Fibroblast of villous mesenchyme (primary cell): ENCODE data around the gene RASGRP2. TPM values are rescaled to one million over a fixed set of nuclear protein-coding genes. Genes with fewer than 3 reads are reported as not detected.

Experiments
- DNase-seq: peaks from one replicate; pipeline ENCODE4 v3.0.0-alpha.2; 2010; ENCODE audit warnings: low read depth
- H3K4me3 ChIP-seq: 2 replicates; pipeline ENCODE4 v1.5.1; 2011; ENCODE audit warnings: low read depth, mild to moderate bottlenecking, low read length
- total RNA-seq: library from RNA; depleted of rRNA; stranded (reverse); fragments of >200 nt; gene quantifications from 2 replicates; pipeline ENCODE4 v1.2.3, GENCODE V29; 2012
- TF ChIP-seq, protein P1 (sequence below): IDR thresholded peaks from 2 replicates; pipeline ENCODE4 v1.5.1; 2012; ENCODE audit warnings: low read depth, mild to moderate bottlenecking, low read length; ENCODE audit not compliant: insufficient read depth

The RASGRP2 gene
- total RNA-seq, 1 donor: 12.5 TPM

DNA sequence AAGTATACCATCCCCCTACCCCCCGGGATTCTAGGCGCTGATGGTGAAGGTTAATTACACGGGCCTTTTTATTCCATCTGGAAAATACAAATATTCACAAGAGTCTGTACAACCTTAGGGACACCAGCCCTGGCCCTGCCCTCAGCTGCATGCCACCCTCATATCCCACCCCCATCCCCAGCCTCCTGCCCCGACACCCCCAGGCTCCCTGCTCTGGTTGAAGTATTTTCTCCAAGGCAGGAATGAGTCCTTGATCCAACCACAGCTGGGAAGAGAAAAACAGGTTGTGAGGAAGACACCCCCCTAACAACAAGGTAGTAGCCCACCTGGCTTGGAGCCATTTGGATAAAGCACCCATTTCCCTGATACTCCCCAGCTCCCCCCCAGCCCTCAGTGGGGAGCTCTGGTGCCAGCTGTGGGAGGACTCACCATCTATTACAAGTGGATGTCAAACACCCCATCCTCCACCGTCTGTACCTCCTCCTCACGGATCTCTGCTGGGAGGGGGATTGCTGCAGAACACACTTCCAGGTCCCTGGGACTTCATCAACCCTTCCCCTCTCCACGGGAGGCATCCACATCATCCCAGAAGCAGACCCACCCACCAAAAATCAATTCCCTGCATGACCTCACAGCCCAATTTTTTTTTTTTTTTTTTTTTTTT is 16.9 kb downstream of the RASGRP2 start:
- H3K4me3 ChIP-seq: no peak overlapping the region
- no peak for DNase-seq
- TF ChIP-seq, protein P1, sequence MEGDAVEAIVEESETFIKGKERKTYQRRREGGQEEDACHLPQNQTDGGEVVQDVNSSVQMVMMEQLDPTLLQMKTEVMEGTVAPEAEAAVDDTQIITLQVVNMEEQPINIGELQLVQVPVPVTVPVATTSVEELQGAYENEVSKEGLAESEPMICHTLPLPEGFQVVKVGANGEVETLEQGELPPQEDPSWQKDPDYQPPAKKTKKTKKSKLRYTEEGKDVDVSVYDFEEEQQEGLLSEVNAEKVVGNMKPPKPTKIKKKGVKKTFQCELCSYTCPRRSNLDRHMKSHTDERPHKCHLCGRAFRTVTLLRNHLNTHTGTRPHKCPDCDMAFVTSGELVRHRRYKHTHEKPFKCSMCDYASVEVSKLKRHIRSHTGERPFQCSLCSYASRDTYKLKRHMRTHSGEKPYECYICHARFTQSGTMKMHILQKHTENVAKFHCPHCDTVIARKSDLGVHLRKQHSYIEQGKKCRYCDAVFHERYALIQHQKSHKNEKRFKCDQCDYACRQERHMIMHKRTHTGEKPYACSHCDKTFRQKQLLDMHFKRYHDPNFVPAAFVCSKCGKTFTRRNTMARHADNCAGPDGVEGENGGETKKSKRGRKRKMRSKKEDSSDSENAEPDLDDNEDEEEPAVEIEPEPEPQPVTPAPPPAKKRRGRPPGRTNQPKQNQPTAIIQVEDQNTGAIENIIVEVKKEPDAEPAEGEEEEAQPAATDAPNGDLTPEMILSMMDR: no peak

DNA sequence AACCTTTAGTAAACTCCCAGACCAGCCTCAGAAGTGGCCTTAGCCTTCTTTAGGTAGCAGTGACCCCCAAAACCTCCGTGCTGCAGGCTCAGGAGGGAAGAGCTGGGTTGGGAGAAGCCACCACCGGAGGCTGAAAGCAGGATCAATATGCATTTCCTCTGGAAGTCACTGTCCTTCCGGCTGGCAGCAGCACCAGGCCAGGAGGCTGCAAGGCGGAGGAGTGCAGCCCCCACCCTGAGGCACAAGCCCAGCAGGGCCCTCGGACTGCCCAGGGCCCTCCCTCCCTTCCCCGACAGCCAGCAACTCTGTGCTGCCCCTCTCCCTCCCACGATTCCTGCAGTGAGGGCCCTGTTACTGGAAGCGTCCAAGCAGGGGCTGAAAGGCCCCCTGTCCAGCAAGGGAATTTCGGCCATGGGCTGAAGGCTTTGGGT is 17.7 kb downstream of the RASGRP2 start:
- H3K4me3 ChIP-seq: no peak overlapping the region
- no peak for DNase-seq
- TF ChIP-seq, protein P1: no peak

DNA sequence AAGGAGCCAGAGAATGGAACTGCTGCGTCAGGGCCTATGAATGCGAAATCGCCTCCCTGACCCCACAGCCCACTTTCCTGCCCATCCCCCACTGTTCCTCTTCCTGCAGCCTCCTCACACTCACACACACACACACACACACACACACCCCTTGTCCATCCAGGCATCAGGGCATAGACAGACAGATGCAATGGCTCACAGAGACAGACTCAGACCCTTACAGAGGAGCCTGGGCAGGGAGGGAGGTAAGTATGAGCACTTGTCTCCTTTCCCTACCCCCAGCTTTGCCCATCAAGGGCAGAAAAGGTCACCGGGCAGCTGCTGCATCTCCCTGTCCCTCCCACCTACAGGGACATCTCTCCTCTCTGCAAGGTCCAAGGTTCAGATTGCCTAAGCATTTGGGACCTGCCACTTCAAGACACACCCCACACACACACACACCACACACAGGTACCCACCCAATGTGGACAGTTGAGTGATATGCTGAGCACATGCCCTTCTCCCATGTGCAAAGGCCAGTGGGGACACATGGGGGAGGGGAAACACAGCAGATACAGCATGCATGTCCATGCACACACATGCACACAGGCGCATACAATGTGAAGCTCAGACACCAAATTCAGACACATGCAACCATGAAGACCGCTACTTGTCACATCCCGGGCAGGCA is 18.9 kb downstream of the RASGRP2 start:
- TF ChIP-seq, protein P1: no peak
- DNase-seq: no peak
- H3K4me3 ChIP-seq: no peak overlapping the region

DNA sequence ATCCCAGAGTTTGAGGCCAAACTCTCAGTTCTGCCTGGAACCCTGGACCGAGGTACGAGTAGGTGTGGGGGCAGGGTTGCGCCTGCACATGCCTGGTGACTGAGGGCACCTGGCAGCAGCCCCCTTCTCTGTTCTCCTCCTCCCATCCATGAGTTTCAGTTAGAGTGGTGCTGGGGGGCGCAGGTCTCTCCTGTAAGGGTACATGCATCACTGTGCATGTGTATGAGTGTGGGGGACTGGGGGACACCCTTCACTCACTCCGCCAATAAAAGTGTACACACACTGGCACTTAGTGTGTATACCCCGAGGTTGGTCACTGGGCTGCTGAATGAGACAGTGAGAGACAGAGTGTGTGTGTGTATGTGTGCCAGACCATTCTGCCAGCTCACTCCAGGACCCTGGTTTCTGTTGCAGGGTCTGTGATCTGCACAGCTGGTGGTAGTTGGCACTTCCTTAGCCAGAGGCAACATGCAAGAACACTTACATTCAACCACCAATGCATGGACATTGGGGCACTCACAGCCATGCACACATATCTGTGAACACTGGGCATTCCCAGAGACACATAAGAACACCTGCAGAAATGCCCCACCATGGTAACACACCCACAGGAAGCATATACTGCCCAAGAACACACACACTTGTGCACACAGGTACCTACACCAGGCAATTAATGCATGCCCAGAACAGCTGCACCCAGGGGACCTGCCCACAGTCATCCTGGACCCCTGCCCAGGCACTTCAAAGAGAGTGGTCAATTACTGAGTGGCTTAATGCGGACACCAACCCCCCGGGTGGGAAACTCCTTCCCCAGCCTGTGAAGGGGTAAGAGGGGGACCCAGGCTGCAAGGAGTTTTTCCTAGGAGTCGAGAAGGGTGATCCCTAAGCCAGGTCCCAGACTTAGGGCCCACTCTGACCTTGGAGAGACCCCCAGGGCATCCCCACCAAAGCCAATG is 19.8 kb downstream of the RASGRP2 start:
- no peak overlapping the region for H3K4me3 ChIP-seq
- TF ChIP-seq, protein P1: no peak
- DNase-seq: no peak

DNA sequence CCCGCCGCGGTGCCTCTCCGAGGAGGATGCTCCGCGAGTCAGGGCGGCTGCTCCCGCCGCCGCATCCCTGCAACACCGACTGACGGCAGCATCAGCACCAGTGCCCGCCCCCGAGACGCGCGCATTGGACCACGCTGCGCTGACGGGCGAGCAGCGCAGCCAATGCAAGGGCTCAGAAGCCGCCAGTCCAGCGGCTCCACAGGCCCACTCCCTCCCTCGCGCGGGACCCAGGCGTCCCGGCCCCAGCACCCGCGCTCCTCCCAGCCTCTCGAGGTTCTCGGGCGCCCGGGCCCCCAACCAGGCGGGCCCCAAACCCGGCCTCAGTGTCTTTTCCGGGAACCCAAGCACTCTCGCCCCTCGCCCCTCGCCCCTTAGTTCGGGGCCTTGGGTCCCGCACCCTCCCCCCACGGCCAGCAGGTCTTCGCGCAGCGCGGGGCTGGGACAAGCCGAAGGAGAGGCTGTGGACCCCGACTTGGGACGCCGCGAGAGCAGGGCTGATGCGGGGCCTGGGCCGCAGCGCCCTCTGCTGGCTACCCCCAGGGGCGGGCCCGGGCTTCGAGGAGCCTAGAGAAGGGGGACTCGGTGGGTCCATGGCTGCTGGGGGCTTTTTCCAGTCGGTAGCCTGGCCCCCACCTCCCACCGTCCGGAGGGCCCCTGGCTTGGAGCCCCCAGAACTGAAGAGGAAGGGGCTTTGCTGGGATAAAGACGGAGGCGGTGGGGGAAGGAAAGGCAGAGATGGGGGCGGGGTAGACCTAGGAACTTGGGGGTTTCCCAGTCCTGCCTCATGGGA is 20.6 kb downstream of the RASGRP2 start, which contains the start of gene NRXN2:
Gene NRXN2 (minus strand): TSS at position 81 of the 790 bp plus-strand sequence. CDS start 9,498 bp downstream, outside the sequence.
- DNase-seq: peak; percentile 76
- peak within 1 kb of the TSS; percentile 72 for H3K4me3 ChIP-seq
- TF ChIP-seq, protein P1: peak; percentile 93
